Measurements from ENCODE around the gene POMT2. TPM values are rescaled to one million over a fixed set of nuclear protein-coding genes. Genes with fewer than 3 reads are reported as not detected.

POMT2 gene
- total RNA-seq, 1 experiment from 2014 or later, result 30.4 TPM

- Mint-ChIP-seq H3K9me3 (ENCODE audit: unreplicated experiment) (no peaks in the 10 kb centered on the region), H3K27me3 (ENCODE audit: insufficient read depth, unreplicated experiment) (peaks cover 4% of the 10 kb centered on the region), H3K4me3 (ENCODE audit: unreplicated experiment) (no peak overlapping the region), H3K27ac (ENCODE audit: unreplicated experiment) (no peak overlapping the region), H3K4me1 (ENCODE audit: low read depth, unreplicated experiment) (no peaks in the 10 kb centered on the region), H3K36me3 (ENCODE audit: insufficient read depth, unreplicated experiment) (no peaks in the 10 kb centered on the region)
- TF ChIP-seq CTCF (IDR thresholded peaks at IDR 0.05; ENCODE audit: insufficient read depth in 1 of 2, low read depth in 1 of 2, low read length in 1 of 2, severe bottlenecking in 1 of 2, unreplicated experiment in 1 of 2), result no peak
- POLR2A ChIA-PET, result no interaction called here
- H3K4me1 ChIP-seq, result no peaks in the 10 kb centered on the region
- H3K4me3 ChIP-seq (ENCODE audit: low read depth, low read length), result no peak overlapping the region
- no peaks in the 10 kb centered on the region for H3K36me3 ChIP-seq (ENCODE audit: control insufficient read depth, insufficient read depth, low read length)
- no TSS peak for BruUV-seq (replicated peaks)
- CTCF ChIA-PET, result no interaction called here
- intact Hi-C loops (cut with micrococcal nuclease; ENCODE audit: unreplicated experiment), result no loop called here
- H3K9me3 ChIP-seq, result no peaks in the 10 kb centered on the region
- H3K27me3 ChIP-seq (replicated peaks; ENCODE audit: control insufficient read depth, insufficient read depth, low read length), result no peaks in the 10 kb centered on the region
- no peak for DNase-seq
These were observed 94.7 kb downstream of the POMT2 start for GRCh38 chr14:77225892-77226557.

- no peak for TF ChIP-seq CTCF (IDR thresholded peaks at IDR 0.05; ENCODE audit: insufficient read depth in 1 of 2, low read depth in 1 of 2, low read length in 1 of 2, severe bottlenecking in 1 of 2, unreplicated experiment in 1 of 2)
- H3K4me1 Mint-ChIP-seq (ENCODE audit: low read depth, unreplicated experiment), result no peaks in the 10 kb centered on the region
- Histone ChIP-seq H3K36me3 (ENCODE audit: control insufficient read depth, insufficient read depth, low read length) (no peaks in the 10 kb centered on the region), H3K27me3 (replicated peaks; ENCODE audit: control insufficient read depth, insufficient read depth, low read length) (no peaks in the 10 kb centered on the region), H3K4me1 (no peaks in the 10 kb centered on the region), H3K4me3 (ENCODE audit: low read depth, low read length) (no peak overlapping the region), H3K9me3 (no peaks in the 10 kb centered on the region)
- CTCF ChIA-PET, result no interaction called here
- POLR2A ChIA-PET, result no interaction called here
- BruUV-seq (replicated peaks), result no TSS peak
- no peak overlapping the region for H3K27ac Mint-ChIP-seq (ENCODE audit: unreplicated experiment)
- intact Hi-C loops (cut with micrococcal nuclease; ENCODE audit: unreplicated experiment), result no loop called here
- no peaks in the 10 kb centered on the region for H3K9me3 Mint-ChIP-seq (ENCODE audit: unreplicated experiment)
- H3K36me3 Mint-ChIP-seq (ENCODE audit: insufficient read depth, unreplicated experiment), result no peaks in the 10 kb centered on the region
- H3K4me3 Mint-ChIP-seq (ENCODE audit: unreplicated experiment), result no peak overlapping the region
- peaks cover 4% of the 10 kb centered on the region for H3K27me3 Mint-ChIP-seq (ENCODE audit: insufficient read depth, unreplicated experiment)
- no peak for DNase-seq
These were observed 95.4 kb downstream of the POMT2 start for GRCh38 chr14:77225254-77225653.

Small RNAs within 50 kb of the gene (microRNA-seq; reads per million reads assigned to microRNA genes)
- gene MIR1260A, result not detected

Other genes with a start within 250 kb of the POMT2 start
- 12.8 and 15.4 TPM in 2 replicates for gene CIPC, start 222.6 kb downstream of the POMT2 start, total RNA-seq (2022)
- not detected in 2 replicates for gene ZDHHC22, start 179.1 kb downstream of the POMT2 start, total RNA-seq (2022)
- 1.3 and 1.4 TPM in 2 replicates for gene TMEM63C, start 139.1 kb downstream of the POMT2 start, total RNA-seq (2022)
- not detected in 2 replicates for gene NGB, start 49.7 kb downstream of the POMT2 start, total RNA-seq (2022)
- gene GSTZ1, start 153 bp upstream of the POMT2 start, total RNA-seq (2022), result 16.9 and 17.0 TPM in 2 replicates
- 13.3 and 14.1 TPM in 2 replicates for gene TMED8, start 56.2 kb upstream of the POMT2 start, total RNA-seq (2022)
- gene SAMD15, start 56.5 kb upstream of the POMT2 start, total RNA-seq (2022), result 0.82 and 1.5 TPM in 2 replicates
- gene NOXRED1, start 102.6 kb upstream of the POMT2 start, total RNA-seq (2022), result 0.28 and 0.41 TPM in 2 replicates
- 20.0 and 20.7 TPM in 2 replicates for gene VIPAS39, start 136.7 kb upstream of the POMT2 start, total RNA-seq (2022)
- 161 and 193 TPM in 2 replicates for gene AHSA1, start 137.2 kb upstream of the POMT2 start, total RNA-seq (2022)
- gene ISM2, start 177.9 kb upstream of the POMT2 start, total RNA-seq (2022), result 10.6 and 13.3 TPM in 2 replicates